Measurements from ENCODE around the gene SRBD1.

DNA sequence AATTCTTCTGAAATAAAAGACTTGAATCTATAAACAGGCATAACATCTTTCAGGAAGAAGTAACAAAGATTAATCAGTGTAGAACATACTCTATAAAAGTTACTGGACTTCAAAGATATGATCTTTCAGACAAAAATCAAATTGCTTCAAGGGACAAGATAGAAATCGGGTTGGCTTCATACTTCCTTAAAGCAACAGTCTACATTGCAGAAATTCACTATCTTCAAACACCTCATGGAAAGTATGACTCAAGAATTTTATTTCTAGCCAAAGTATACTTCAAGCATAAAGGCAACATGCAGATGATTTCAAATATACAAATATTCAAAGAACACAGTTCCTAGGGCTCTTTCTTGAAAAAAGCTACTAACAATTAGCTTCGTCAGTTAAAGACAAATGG lies 240.7 kb downstream of the SRBD1 start:
- TF ChIP-seq ESRRA (CRISPR knock-in tag; IDR thresholded peaks at IDR 0.05; ENCODE audit: borderline replicate concordance), result no peak
- TF ChIP-seq, protein P1, sequence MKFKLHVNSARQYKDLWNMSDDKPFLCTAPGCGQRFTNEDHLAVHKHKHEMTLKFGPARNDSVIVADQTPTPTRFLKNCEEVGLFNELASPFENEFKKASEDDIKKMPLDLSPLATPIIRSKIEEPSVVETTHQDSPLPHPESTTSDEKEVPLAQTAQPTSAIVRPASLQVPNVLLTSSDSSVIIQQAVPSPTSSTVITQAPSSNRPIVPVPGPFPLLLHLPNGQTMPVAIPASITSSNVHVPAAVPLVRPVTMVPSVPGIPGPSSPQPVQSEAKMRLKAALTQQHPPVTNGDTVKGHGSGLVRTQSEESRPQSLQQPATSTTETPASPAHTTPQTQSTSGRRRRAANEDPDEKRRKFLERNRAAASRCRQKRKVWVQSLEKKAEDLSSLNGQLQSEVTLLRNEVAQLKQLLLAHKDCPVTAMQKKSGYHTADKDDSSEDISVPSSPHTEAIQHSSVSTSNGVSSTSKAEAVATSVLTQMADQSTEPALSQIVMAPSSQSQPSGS (CRISPR knock-in tag; IDR thresholded peaks at IDR 0.05; ENCODE audit: borderline replicate concordance, low read depth), result no peak
- TF ChIP-seq, protein P2, sequence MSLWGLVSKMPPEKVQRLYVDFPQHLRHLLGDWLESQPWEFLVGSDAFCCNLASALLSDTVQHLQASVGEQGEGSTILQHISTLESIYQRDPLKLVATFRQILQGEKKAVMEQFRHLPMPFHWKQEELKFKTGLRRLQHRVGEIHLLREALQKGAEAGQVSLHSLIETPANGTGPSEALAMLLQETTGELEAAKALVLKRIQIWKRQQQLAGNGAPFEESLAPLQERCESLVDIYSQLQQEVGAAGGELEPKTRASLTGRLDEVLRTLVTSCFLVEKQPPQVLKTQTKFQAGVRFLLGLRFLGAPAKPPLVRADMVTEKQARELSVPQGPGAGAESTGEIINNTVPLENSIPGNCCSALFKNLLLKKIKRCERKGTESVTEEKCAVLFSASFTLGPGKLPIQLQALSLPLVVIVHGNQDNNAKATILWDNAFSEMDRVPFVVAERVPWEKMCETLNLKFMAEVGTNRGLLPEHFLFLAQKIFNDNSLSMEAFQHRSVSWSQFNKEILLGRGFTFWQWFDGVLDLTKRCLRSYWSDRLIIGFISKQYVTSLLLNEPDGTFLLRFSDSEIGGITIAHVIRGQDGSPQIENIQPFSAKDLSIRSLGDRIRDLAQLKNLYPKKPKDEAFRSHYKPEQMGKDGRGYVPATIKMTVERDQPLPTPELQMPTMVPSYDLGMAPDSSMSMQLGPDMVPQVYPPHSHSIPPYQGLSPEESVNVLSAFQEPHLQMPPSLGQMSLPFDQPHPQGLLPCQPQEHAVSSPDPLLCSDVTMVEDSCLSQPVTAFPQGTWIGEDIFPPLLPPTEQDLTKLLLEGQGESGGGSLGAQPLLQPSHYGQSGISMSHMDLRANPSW (CRISPR knock-in tag; conservative IDR thresholded peaks at IDR 0.05; ENCODE audit: low read depth), result no peak

Measured in WTC11 (cell line).